ENCODE measurements around the gene PDGFD.
"Not testable (repeated sequence)": the region's sequence is repeated elsewhere in the genome, so short reads cannot be mapped to it uniquely, and the experiment has no call there.

PDGFD gene

DNA sequence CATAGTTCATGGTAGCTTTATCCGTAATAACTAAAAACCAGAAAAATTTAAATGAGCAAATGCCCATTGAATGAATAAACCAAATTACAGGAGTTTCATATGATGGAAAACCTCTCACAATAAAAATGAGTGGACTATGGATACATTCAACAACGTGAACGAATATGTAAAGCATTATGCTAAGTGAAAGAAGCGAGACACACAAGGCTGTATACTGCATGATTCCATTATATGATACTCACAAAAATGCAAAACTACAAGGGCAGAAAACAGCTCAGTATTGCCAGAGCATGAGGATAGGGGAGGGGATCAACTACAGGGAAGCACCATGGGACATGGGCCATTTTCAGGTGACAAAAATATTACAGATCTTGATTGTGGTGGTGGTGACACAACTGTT, 105.3 kb downstream of the PDGFD start:
- no peaks in the 10 kb centered on the region for H3K4me1 Mint-ChIP-seq
- H3K4me3 Mint-ChIP-seq: no peak overlapping the region
- DNase-seq (no peak), ATAC-seq (no peak)
- no peak overlapping the region for H3K27ac Mint-ChIP-seq
- no peaks in the 10 kb centered on the region for H3K9me3 Mint-ChIP-seq
- no peaks in the 10 kb centered on the region for H3K27me3 Mint-ChIP-seq

DNA sequence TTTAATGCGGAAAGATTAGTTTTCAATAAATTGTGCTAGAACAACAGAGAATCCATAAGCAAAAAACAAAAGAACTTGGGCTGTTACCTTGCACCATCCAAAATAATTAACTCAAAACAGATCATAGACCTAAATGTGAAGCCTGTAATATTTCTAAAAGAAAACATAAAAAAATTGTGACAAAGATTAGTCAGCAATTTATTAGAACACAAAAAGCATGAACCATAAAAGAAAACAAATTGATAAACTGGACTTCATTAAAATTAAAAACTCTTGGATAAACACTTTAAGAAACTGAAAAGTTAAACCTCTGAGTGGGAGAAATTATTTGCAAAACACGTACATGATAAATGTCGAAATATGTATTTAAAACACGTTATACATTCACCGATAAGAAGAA, 106.0 kb downstream of the PDGFD start:
- Mint-ChIP-seq H3K9me3 (no peaks in the 10 kb centered on the region), H3K27me3 (no peaks in the 10 kb centered on the region), H3K27ac (no peak overlapping the region), H3K4me3 (no peak overlapping the region), H3K4me1 (no peaks in the 10 kb centered on the region)
- ATAC-seq (no peak), DNase-seq (no peak)

- H3K4me1 Mint-ChIP-seq: no peaks in the 10 kb centered on the region
- no peak overlapping the region for H3K27ac Mint-ChIP-seq
- H3K27me3 Mint-ChIP-seq: no peaks in the 10 kb centered on the region
- H3K9me3 Mint-ChIP-seq: no peaks in the 10 kb centered on the region
- no peak for ATAC-seq
- no peak overlapping the region for H3K4me3 Mint-ChIP-seq
- DNase-seq: no peak
These were observed 108.4 kb downstream of the PDGFD start for GRCh38 chr11:104055596-104055995.

- H3K4me1 Mint-ChIP-seq: no peaks in the 10 kb centered on the region
- H3K27ac Mint-ChIP-seq: no peak overlapping the region
- no peak for ATAC-seq
- H3K4me3 Mint-ChIP-seq: no peak overlapping the region
- H3K9me3 Mint-ChIP-seq: no peaks in the 10 kb centered on the region
- H3K27me3 Mint-ChIP-seq: no peaks in the 10 kb centered on the region
- no peak for DNase-seq
These were observed 108.9 kb downstream of the PDGFD start for GRCh38 chr11:104054911-104055529.

DNA sequence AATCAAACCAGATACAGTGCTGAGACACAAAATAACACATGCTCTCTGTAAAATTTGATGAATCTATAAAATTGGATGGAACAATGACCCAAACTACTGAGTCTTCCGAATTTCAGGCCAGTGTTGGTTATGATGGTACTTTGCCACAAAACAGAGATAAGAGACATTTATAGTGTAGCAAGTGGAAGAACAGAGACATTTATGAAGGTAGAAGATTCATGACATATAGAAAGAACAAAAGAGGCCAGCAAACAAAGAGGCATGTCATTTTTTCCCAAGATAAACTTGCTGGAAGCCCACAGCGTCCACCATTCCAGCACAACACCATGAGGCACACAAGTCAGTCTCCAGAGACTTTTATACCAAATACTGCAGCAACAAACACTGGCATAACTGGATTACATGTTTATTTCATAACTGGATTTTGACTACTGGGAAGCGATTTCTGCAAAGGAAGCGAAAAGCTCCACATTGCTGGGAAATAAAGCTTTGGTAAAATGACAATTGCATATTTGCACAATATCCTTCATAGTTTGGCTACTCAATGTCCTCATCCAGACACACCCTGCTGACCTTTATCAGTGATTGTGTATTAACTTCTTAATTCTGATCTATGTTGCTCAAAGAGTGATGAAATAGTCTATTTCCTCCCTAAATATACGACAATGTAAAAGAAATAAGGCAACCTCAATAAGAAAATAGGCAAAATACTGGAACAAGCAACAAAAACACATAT, 110.0 kb downstream of the PDGFD start:
- Mint-ChIP-seq H3K4me3 (no peak overlapping the region), H3K27ac (no peak overlapping the region), H3K4me1 (no peaks in the 10 kb centered on the region), H3K9me3 (no peaks in the 10 kb centered on the region), H3K27me3 (no peaks in the 10 kb centered on the region)
- no peak for ATAC-seq
- DNase-seq: no peak

GRCh38 chr11:104051778-104052177, 112.2 kb downstream of the PDGFD start:
- H3K4me3 Mint-ChIP-seq: no peak overlapping the region
- DNase-seq (no peak), ATAC-seq (no peak)
- H3K9me3 Mint-ChIP-seq: no peaks in the 10 kb centered on the region
- no peaks in the 10 kb centered on the region for H3K4me1 Mint-ChIP-seq
- H3K27me3 Mint-ChIP-seq: no peaks in the 10 kb centered on the region
- no peak overlapping the region for H3K27ac Mint-ChIP-seq

GRCh38 chr11:104049116-104049515, 114.8 kb downstream of the PDGFD start:
- Mint-ChIP-seq H3K4me1 (no peaks in the 10 kb centered on the region), H3K27ac (no peak overlapping the region), H3K4me3 (no peak overlapping the region), H3K9me3 (peaks cover 0 to 6% of the 10 kb centered on the region in 2 donors), H3K27me3 (no peaks in the 10 kb centered on the region)
- ATAC-seq: no peak
- no peak for DNase-seq

DNA sequence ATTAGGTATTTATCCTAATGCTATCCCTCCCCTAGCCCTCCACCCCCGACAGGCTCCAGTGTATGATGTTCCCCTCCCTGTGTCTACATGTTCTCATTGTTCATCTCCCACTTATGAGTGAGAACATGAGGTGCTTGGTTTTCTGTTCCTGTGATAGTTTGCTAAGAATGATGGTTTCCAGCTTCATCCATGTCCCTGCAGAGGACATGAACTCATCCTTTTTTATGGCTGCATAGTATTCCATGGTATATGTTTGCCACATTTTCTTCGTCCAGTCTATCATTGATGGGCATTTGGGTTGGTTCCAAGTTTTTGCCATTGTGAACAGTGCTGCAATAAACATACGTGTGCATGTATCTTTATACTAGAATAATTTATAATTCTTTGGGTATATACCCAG, 117.1 kb downstream of the PDGFD start:
- H3K27me3 Mint-ChIP-seq, H3K4me1 Mint-ChIP-seq, DNase-seq, H3K27ac Mint-ChIP-seq, ATAC-seq, H3K9me3 Mint-ChIP-seq, H3K4me3 Mint-ChIP-seq: not testable (repeated sequence)

DNA sequence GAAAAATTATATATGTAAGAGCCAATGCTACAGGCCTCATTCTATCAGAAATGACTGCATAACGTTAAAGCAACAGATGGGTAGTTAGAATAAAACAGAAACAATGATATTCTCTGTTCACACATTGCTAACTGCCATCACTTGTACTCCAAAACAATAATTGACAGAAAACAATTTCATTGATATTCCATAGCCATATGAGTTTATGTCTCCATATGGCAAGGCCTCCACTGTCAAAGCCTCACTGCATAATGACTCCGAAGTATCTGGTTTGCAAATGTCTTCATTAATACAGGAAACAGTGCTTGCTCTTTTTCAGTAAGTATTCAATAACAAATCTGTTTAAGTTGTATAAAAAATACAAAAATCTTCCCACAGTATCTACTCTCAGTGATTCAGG, 117.6 kb downstream of the PDGFD start:
- H3K27me3 Mint-ChIP-seq: no peaks in the 10 kb centered on the region
- H3K4me1 Mint-ChIP-seq: no peaks in the 10 kb centered on the region
- DNase-seq: no peak
- H3K9me3 Mint-ChIP-seq: peaks cover 0 to 6% of the 10 kb centered on the region in 2 donors
- no peak for ATAC-seq
- no peak overlapping the region for H3K27ac Mint-ChIP-seq
- no peak overlapping the region for H3K4me3 Mint-ChIP-seq

DNA sequence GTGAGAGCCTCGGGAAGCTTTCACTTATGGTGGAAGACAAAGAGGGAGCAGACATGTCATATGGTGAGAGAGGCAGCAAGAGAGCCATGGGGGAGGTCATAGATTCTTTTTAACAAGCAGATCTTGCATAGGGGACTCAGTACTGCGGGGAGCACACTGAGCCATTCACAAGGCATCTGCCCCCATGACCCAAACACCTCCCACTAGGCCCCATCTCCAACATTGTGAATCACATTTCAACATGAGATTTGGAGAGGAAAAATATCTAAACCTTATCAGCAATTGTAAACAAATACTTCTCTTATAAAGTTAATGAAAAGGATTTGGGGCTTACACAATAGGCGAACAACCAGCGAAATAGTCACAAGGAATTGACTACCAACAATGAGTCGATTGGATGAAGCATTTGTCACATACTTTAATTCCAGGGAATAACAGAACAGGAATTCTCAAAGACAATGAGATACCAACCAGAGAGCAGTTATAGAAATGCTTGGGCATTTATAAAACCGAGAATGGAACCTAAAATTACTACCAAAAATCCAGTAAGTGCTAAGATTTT, 120.2 kb downstream of the PDGFD start:
- Mint-ChIP-seq H3K27ac (no peak overlapping the region), H3K4me3 (no peak overlapping the region), H3K4me1 (no peaks in the 10 kb centered on the region), H3K27me3 (no peaks in the 10 kb centered on the region), H3K9me3 (peaks cover 0 to 6% of the 10 kb centered on the region in 2 donors)
- no peak for ATAC-seq
- DNase-seq: no peak

DNA sequence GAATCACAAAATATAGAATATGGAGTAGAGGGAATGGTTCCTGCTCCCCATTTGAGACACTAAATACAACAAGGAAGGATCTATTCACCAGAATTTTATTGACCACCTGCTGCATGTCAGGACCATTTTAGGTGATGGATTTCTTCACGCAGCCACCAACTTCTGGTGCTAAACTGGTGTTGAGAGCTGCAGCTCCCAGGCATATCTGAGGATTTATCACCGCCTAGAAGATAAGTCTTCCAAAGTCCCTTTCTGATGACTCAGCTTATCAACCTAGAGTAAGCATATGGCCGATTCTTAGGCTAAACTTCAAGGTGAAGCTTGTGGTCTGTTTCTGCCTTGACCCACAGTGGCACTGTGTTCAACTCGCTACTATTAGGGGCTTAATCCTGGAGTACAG, 120.8 kb downstream of the PDGFD start:
- Mint-ChIP-seq H3K4me1 (no peaks in the 10 kb centered on the region), H3K27ac (no peak overlapping the region), H3K27me3 (no peaks in the 10 kb centered on the region), H3K4me3 (no peak overlapping the region), H3K9me3 (peaks cover 0 to 6% of the 10 kb centered on the region in 2 donors)
- ATAC-seq: no peak
- DNase-seq: no peak

- Mint-ChIP-seq H3K4me3 (no peak overlapping the region), H3K27me3 (no peaks in the 10 kb centered on the region), H3K9me3 (peaks cover 0 to 13% of the 10 kb centered on the region in 2 donors), H3K4me1 (no peaks in the 10 kb centered on the region), H3K27ac (no peak overlapping the region)
- DNase-seq (no peak), ATAC-seq (no peak)
These were observed 122.2 kb downstream of the PDGFD start for GRCh38 chr11:104041792-104042191.

DNA sequence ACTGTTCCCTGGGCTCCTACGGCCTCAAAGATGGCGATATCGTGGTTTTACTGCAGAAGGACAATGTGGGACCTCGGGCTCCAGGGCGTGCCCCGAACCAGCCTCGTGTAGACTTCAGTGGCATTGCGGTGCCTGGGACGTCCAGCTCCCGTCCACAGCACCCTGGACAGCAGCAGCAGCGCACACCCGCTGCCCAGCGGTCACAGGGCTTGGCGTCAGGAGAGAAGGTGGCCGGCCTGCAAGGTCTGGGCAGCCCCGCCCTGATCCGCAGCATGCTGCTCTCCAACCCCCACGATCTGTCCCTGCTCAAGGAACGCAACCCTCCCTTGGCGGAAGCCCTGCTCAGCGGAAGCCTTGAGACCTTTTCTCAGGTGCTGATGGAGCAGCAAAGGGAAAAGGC, 127.0 kb downstream of the PDGFD start:
- H3K4me3 Mint-ChIP-seq: no peak overlapping the region
- H3K27ac Mint-ChIP-seq: no peak overlapping the region
- no peak for DNase-seq
- H3K4me1 Mint-ChIP-seq: no peaks in the 10 kb centered on the region
- ATAC-seq: no peak
- H3K9me3 Mint-ChIP-seq: peaks cover 4 to 8% of the 10 kb centered on the region in 2 donors
- H3K27me3 Mint-ChIP-seq: no peaks in the 10 kb centered on the region

DNA sequence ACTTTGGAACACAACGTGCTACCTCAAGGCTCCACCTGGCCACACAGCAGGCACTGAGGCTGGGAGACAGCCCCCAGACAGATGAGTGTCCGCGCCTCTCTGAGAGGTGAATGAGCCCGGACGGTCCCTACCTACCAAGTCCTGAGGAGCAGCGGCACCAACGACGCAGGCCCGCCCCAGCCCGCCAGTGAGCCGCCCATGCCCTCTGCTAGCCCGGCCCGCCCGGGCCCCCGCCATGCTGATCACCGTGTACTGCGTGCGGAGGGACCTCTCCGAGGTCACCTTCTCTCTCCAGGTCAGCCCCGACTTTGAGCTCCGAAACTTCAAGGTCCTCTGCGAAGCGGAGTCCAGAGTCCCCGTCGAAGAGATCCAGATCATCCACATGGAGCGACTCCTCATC, 127.4 kb downstream of the PDGFD start, which contains the start of gene DDI1:
TSS of gene DDI1 (plus strand) at position 53 of the 400 bp plus-strand sequence. CDS start at position 236, 183 bp downstream.
- no peak within 1 kb of the TSS for H3K27ac Mint-ChIP-seq
- peaks cover 4 to 8% of the 10 kb centered on the region in 2 donors for H3K9me3 Mint-ChIP-seq
- ATAC-seq (peak; percentile 66), DNase-seq (no peak)
- no peaks in the 10 kb centered on the region for H3K27me3 Mint-ChIP-seq
- H3K4me3 Mint-ChIP-seq: no peak within 1 kb of the TSS
- no peaks in the 10 kb centered on the region for H3K4me1 Mint-ChIP-seq

DNA sequence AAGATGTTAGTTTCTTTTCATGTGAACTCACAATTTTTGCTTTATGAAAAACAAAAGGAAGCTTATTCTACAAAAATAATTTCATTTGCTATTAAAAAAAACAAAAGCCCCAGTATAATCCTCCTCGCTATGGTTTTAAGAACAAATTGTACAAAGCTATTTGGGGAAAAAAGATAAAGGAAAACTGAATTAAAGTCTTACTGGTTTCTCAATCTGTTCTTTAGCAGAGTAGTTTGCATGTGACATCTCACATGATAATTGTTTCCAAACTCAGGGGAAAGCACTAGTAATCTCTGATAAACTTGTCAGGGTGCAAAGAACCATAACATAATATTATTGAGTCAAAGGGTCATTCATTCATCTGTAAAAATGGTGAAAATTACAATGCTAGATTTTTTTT, 130.4 kb downstream of the PDGFD start:
- no peak for DNase-seq
- no peak for ATAC-seq
- H3K27ac Mint-ChIP-seq: no peak overlapping the region
- no peaks in the 10 kb centered on the region for H3K4me1 Mint-ChIP-seq
- no peaks in the 10 kb centered on the region for H3K27me3 Mint-ChIP-seq
- H3K4me3 Mint-ChIP-seq: no peak overlapping the region
- peaks cover 4 to 8% of the 10 kb centered on the region in 2 donors for H3K9me3 Mint-ChIP-seq

- Mint-ChIP-seq H3K9me3 (peaks cover 4 to 8% of the 10 kb centered on the region in 2 donors), H3K27me3 (no peaks in the 10 kb centered on the region)
- no peak for ATAC-seq
These were observed 130.8 kb downstream of the PDGFD start for GRCh38 chr11:104033134-104033533.

More at GRCh38 chr11:104033134-104033533, 130.8 kb downstream of the PDGFD start:
- Mint-ChIP-seq H3K4me3 (no peak overlapping the region), H3K27ac (no peak overlapping the region), H3K4me1 (no peaks in the 10 kb centered on the region)
- no peak for DNase-seq

Data from stimulated activated naive CD8-positive, alpha-beta T cell treated with anti-CD3 and anti-CD28 coated beads, Interleukin-15, amount 100 ng/mL, for 72 hours (primary cell).